Measurements from ENCODE around the gene OTUB2.
A peak's percentile ranks its signal among the peaks of the same experiment; 100 is the strongest.
"Not testable (repeated sequence)": the region's sequence is repeated elsewhere in the genome, so short reads cannot be mapped to it uniquely, and the experiment has no call there.

OTUB2 gene

DNA sequence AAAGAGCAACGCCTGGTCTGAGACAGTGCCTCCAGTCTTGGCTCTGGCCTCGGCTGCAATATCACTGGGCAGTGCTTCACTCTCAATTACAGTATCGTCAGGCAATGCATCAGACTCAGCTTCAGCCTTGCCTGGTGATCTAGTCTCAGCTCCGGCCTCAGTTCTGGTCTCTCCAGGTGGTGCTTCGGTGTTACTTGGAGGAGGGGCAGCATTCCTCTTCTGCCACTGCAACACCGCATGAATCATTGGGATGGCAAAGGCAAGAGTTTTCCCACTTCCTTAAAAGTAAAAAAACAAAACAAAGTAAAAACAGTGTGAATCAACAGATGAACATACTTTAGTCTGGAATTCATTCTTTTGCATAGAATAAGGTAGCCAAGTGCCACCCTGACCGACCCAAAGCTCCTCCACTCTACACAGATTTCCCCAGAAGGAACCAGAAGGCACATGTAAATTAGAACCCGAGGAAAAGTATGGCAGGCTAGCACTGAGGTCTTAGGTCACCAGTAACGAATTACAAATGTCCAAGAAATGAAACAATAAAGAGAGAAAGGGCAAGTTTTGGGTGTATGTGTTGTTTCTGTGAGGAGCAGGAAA is 36.3 kb downstream of the OTUB2 start:
- DNase-seq = no peak

DNA sequence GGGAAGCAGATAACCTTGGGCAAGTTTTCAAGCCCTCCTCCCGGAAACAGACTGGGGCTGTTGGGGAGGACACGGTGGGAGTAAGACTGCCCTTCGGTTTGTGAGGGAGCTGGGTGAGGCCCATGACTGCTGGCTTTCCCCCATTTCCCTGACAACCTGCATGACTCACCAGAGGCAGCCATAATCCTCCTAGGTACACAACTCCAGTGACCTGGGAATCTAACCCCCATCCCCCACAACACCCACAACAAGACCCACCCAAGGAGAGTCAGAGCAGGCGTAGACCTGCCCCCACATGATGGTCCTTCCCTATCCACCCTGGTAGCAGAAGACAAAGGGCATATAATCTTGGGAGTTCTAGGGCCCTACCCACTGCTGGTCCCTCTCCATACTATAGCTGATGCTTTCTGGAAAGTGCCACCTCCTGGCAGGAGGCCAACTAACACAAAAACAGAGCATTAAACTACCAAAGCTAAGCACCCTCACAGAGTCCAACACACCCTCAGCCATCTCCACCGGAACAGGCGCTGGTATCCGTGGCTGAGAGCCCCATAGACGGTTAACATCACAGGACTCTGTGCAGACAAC is 40.0 kb downstream of the OTUB2 start:
- DNase-seq = no peak

DNA sequence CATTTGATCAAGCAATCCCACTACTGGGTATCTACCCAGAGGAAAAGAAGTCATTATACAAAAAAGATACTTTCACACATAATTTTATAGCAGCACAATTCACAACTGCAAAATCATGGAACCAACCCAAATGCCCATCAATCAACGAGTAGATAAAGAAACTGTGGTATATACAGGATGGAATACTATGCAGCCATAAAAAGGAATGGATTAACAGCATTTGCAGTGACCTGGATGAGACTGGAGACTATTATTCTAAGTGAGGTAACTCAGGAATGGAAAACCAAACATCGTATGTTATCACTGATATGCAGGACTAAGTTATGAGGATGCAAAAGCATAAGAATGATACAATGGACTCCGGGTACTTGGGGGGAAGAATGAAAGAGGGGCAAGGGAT is 45.9 kb downstream of the OTUB2 start:
- DNase-seq = not testable (repeated sequence)

DNA sequence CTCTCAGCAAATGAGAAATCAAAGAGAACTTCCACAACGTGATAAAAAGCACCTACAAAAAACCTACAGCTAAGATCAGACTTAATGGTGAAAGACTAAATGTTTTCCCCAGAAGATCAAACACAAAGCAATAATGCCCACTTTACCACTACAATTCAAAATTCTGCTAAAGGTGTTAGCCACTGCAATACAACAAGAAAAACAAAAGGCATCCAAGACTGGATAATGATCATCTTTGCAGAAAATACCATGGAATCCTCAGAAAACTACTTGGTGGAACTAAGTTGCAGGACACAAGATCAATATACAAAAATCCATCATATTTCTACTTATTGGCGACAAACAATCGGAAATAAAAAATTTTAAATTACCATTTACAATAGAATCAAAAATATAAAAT is 48.4 kb downstream of the OTUB2 start:
- no peak for DNase-seq

DNA sequence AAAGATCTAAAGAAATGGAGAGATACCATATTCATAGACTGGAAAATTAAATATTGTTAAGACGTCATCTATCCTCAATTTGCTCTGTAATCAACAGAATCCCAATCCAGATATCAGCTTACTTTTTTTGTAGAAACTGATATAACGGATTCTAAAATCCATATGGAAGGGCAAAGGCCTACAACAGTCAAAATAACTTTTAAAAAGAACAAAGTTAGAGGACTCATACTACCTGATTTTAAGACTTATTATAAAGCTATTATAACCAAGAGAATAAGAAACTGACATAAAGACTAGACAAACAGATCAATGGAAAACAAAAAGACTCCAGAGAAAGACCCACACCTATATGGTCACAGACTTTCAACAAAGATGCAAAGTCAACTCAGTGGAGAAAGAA is 48.9 kb downstream of the OTUB2 start:
- DNase-seq = no peak

DNA sequence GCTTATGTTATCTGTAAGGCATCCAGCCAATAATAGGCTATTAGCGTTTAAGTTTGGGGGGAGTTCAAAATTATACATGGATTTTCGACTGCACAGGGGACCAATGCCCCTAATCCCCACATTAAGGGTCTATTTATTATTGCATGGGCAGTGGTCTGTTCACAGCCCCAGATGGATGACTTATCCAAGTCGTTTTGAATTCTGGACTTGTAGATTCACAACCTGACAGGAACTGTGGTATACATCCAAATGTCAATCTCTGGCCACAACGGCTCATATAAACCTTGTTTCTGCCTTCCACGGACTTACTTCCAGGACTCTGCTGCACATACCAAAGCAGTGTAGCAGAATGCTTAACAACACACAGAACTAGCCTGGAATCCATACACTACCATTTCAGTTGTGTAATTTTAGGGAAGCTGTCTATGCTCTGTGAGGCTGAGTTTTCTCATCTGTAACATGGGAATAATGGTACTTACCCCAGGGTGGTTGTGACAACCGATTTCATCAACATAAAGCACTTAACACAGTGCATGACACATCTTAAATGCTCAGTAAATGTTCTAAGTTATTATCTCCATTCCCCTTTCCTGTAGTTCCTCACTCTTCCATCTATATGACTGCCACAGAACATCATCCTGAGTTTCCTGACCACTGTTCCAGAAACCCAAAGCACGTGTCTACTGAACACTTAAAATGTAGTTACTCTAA is 51.1 kb downstream of the OTUB2 start:
- peak in 1 of 2 donors; percentile 11 for DNase-seq

DNA sequence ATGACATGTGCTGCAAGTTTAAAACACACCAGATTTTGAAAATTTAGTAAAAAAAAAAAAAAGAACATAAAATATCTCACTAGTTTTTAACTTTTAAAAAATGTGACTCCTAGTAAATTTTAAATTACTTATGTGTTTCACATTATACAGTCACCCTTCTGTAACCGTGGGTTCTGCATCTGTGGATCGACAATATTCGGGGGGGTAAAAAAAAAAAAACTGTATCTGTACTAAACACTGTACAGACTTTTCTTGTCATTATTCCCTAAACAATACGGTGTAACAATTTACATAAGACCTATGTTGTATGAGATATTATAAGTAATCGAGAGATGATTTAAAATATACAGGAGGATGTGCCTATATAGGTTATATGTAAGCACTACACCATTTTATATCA is 51.7 kb downstream of the OTUB2 start:
- no peak for DNase-seq

DNA sequence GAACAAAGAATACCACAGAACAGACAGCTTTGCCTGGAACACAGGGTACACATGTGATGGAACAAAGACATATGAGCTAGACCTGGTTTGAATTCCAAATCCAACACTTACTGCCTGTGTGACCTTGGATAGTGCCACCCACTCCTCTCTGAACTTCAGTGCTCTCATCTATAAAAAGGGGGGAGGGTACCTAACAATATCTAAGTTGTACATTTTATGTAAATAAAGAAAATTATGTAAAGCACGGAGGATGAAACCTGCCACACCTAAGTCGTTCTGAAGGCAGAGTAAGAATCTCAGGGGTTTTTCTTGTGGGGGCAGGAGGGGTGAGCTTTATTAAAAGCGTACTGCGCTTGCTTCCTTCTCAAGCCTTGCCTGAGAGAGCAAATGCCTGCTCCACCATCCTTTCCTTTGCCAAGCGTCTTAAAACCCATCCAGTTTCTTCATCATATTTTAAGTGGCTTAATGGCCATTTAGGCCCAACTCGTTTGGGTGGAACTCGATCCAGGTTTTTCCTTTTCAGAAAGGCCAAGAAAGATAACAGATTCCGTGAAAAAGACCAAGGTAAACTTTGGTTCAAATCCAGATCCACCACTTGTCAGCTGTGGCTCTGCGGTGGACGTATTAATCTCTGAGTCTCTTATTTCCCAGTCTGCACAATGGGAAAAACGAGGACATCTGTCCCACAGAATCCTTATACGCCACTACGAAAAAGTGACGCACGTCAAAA is 53.9 kb downstream of the OTUB2 start:
- peak in 1 of 2 donors; percentile 25 for DNase-seq

DNA sequence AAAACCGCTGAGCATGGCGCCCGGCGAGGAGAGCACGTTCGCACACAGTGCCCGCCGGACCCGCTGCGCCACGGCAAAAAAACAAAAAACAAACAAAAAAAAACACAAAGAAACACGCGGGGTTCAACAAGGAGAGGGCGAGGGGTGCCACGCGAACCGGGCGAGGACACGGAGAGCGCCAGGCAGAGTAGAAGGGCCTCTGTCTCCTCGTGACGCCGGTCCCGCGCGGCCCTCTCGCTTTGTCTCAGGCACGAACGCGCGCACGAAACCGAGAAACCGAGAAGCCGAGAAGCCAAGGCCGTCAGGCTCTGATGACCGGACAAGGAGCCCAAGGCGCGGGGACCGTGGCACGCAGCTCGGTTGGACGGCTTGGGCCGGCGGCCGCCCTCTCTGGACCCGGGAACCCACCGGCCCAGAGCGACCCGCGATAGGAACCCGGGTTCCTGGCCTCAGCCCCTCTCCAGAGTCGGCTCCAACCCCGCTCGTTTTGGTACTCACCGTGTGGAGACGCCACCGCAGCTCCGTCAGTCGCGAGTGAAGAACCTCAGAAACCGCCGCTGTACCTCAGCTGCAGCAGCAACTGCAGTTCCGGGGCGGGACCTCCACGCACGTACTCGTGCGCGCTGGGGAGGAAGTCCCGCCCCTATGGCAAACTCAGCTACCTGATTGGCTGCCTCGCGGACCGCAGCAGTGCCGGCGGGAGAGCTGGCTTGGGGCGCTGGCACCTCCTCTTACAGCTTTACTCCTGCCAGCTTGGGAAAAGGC is 54.7 kb downstream of the OTUB2 start, which contains the start of the genes DDX24 and IFI27L1:
Gene DDX24, minus strand, starts transcription at position 582 of the 765 bp plus-strand sequence. CDS start 1,460 bp downstream, outside the sequence.
Gene IFI27L1, plus strand, starts transcription at position 690 of the 765 bp plus-strand sequence. CDS start 15,628 bp downstream, outside the sequence.
- peak; percentile 90 to 97 for DNase-seq

DNA sequence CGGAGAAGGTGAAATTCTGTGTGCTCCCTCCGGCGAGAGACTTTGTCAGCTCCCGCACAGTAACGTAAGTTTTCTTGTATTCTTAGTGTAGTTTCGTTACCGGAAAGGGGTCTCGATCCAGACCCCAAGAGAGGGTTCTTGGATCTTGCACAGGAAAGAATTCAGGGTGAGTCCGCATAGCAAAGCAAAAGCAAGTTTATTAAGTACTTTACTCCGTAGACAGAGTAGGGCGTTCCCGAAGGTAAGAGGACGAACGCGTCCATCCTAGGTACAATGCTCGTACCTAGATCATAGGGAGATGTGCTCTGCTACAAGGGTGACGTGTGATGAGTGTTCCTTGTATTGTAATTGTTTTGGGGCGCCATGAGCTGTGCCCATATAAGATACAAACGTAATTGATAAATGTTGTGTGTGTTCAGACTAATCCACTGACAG is 55.3 kb downstream of the OTUB2 start:
- DNase-seq = peak in 1 of 2 donors; percentile 6

DNA sequence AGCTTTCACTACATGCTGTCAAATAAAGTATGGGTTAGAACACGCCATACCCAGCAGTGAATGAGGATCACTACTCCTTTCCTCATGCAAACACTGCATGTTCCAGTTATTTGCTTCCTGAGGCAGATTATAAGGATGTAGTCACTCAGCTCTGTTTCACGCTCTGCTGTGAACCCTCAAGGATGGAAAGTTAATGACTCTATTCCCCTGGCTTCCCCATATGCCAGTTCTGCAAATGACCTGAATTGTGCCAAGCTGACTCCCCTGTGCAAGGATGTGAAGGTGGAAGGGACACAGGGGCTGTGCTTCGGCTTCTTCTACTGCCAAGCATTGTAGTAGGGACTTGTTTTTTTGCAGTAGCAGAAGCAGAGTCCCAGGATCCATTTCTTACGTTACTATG is 61.8 kb downstream of the OTUB2 start:
- no peak for DNase-seq

DNA sequence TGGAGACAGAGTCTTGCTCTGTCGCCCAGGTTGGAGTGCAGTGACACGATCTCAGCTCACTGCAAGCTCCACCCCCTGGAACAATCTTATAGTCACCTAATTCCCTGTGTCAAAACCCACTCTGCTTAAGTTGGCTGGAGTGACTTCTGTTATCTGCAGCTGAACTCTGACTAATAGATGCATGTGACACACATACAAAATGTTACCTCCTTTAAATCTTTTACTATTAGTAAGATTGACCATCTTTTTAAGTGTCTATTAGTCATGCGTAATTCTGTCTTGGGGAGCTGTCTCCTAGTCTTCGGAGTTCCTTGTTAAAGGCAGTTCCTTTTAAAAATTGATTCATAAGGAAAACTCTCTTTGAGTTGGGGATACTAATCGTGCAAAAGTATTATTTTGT is 62.4 kb downstream of the OTUB2 start:
- DNase-seq = no peak

DNA sequence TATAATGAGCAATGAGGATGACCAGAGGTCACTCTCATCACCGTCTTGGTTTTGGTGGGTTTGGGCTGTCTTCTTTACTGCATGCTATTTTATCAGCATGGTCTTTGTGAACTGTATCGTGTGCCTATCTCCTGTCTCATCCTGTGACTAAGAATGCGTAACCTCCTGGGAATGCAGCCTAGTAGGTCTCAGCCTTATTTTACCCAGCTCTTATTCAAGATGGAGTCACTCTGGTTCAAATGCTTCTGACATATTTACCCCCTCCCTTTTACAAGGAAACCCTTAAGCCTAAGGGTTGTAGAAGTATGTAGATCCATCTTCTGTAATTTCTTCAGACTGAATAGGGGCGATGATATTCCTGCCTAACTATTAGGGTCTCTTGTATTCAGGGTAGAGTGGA is 63.3 kb downstream of the OTUB2 start:
- no peak for DNase-seq

DNA sequence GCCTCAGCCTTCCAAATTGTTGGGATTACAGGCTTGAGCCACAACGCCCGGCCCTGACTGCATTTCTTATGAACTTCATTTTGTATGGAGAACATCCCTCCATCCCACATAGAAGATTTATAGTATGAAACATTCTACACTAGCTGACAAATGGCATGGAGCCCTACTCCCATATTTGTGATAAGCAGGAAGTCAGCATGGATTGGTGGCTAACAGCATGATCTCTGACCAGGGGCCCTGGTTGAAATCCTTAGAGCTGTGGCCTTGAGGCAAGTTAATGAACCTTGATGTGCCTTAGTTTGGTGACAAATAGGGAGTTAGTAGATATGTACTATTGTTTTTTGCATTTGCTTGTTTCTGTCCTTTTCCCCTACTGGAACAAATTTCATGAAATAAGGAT is 67.3 kb downstream of the OTUB2 start:
- DNase-seq = no peak

DNA sequence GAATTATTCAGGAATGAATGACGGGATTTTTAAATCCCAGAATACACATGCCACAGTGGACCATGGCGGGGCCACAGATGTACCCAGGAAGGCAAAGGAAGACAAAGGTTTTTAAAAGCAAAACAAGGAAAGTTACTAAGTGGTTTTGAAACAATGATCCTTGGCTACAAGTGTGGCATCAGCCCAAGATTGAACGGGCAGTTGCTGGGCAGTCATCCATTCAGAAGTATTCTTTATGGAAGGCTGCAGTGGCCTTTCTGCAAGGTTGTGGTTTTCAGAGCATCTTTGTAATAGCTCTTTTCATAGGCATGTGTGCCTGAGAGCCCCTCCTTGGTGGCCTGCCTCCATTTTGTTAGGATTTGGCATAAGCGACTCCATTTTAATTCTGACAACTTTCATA is 71.0 kb downstream of the OTUB2 start:
- no peak for DNase-seq

All from inflammatory macrophage treated with lipopolysaccharide for 1 hour (primary cell).